Measurements from ENCODE around the gene ZNF654.
"Not testable (repeated sequence)": the region's sequence is repeated elsewhere in the genome, so short reads cannot be mapped to it uniquely, and the experiment has no call there.

ZNF654 gene

DNA sequence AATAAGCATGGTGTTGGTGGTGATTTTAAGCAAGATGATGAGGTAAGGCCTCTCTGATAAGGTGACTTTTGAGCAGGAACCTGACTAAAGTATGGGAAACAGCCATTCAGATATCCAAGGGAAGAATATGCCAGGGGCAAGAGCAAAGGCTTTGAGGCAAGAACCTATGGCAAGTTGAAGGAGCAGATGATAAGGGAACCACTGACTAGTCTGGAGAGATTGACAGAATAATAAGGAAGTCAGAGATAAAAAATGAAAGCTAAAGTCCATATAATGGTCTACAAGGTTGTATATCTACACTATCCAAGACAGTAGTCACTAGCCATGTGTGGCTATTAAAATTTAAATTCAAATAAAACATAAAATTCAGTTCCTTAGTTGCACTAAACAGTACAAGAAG, 88.2 kb downstream of the ZNF654 start:
- no peak for DNase-seq

GRCh38 chr3:88148651-88149050, 89.6 kb downstream of the ZNF654 start:
- DNase-seq, result no peak

GRCh38 chr3:88149101-88149508, 90.0 kb downstream of the ZNF654 start:
- DNase-seq, result no peak

GRCh38 chr3:88149509-88150362, 90.7 kb downstream of the ZNF654 start, which contains the start of gene C3orf38:
TSS of gene C3orf38 (plus strand) at chr3:88149959. CDS start at chr3:88150053, 94 bp downstream.
- peak; percentile 82 for DNase-seq

GRCh38 chr3:88150371-88150770, 91.3 kb downstream of the ZNF654 start:
- DNase-seq, result no peak

- DNase-seq, result no peak
Measured at GRCh38 chr3:88150806-88151205, 91.8 kb downstream of the ZNF654 start.

GRCh38 chr3:88151358-88151757, 92.3 kb downstream of the ZNF654 start:
- DNase-seq, result no peak

DNA sequence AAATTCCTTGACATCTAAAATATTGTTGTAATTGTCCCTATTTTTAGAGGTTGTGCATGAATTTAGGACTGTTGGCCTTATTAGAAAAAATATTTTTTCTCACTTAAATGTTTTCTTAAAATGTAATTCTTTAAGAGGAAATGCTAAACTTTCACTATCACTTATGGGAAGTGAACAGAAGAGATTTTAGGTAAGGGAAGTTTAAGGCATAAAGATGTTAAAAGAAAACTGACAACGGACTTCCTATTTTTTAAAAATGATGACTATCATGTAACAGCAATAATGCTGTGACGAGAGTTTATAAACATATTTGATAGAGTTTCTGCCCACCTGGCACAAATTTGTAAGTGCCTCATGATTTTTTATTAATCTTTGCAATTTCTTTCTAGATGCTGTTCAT, 93.8 kb downstream of the ZNF654 start:
- no peak for DNase-seq

DNA sequence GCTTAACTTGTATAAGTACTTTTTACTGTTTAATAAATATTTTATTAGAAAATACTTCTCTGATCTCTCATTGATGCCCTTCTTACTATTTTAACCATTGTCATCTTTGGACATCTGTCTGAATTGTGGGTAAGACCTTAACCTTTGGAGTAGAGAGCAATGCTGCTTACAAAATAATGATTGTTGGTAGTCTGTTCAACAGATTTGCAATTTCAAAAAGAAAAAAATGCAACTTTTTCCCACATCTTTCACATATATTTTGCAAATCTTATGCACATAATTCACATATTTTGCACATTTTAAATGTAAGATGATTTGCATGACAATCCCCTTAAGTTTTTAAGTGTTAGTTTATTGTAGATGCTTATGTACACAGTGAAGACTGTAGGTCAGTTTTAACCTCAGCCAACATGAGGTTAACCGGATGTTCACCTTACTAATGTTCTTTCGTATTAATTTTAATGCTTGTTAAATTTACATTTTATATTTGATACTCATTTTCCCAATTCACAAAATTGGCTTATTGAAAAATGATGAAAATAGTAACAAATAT, 107.4 kb downstream of the ZNF654 start:
- no peak for DNase-seq

GRCh38 chr3:88167173-88167572, 108.1 kb downstream of the ZNF654 start:
- no peak for DNase-seq

DNA sequence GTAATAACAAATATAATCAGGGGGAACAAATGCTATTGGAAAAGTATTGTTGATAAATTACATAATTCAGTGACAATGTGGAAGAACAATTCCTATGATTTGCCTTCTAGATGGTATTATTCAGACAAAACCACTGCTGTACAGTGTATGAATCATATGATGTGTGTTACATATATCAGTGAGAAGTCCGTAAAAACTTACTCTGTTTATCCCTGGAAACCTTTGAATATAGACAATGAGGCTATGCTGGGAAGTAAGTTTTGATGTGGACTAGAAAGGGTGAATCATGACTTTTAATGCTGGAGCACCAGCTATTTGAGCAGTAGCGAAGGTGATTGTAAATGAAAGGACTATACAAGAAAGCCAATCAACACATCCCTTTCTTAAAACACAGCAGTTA, 108.6 kb downstream of the ZNF654 start:
- DNase-seq, result no peak

DNA sequence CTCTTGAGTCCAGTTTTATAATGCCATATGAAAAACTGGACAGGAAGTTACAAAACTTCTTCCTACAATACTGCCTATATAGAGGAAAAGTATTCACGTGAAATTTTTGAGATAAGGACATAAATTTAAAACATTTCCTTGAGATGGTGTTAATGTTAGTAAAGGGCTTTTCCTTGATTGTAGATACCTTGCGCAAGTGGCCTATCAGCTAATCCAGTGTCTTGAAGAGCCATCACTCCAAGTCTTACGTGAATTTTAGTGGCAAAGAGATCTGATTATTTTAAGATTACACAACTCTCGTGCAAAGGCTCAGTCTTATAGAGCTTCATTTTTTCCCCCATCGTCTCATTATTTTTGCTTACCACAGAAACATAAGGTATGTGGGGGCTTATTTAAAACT, 109.1 kb downstream of the ZNF654 start:
- DNase-seq, result no peak

DNA sequence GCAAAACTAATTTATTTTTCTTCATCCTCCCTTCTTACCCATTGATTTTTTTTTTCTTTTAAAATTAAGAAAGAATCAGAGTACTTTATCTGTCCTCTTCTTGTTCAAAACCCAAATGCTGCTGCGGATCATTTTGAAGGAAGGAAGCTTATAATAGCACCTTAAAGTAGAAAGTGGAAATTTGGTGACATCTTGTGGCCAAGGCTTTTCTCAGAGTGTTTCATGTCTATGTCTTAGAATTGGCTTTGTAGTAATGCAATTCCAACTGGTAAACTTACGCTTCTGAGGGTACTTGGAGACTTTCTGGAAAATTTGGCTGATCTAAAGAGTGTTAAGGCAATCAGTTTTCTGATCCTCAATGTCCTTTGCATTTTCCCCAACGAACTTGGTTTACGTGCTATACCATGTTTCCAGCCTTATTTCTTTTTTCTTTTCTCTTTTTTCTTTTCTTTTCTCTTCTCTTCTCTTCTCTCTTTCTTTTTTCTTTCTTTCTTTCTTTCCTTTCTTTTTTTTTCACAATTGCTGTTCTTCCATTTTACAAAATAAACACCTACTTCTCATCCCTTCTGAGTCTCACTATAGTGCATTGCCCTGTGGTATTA, 121.4 kb downstream of the ZNF654 start:
- DNase-seq, result no peak

DNA sequence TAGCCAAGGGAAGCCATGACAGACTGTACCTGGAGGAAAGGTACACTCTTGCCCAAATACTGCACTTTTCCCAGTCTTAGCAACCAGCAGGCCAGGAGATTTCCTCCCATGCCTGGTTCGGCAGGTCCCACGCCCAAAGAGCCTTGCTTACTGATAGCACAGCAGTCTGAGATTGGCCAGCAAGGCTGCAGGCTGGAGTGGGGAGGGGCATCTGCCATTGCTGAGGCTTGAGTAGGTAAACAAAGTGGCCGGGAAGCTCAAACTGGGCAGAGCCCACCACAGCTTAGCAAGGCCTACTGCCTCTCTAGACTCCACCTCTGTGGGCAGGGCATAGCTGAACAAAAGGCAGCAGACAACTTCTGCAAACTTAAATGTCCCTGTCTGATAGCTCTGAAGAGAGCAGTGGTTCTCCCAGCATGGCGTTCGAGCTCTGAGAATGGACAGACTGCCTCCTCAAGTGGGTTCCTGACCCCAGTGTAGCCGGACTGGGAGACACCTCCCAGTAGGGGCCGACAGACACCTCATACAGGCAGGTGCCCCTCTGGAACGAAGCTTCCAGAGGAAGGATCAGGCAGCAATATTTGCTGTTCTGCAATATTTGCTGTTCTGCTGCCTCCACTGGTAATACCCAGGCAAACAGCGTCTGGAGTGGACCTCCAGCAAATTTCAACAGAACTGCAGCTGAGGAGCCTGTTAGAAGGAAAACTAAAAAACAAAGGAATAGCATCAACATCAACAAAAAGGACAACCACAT, 123.3 kb downstream of the ZNF654 start:
- DNase-seq, result not testable (repeated sequence)

DNA sequence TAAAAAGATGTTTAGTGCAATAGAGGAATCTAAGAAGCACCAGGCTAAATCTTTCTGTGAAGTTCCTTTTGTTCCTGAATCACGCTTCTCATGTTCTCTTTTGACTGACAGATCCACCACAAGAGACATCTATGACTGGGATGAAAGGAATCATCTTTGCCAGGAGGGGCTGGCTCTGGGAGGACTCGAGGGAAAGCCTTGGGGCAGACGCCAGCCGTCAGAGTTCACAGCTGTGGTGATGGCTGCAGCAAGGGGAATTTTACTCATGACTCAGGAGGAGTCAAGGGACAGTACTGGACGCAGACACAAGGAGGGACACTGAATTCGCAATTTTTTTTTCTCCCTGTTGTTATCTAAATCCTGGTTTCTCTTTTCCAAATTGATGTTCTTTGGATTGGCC, 129.4 kb downstream of the ZNF654 start:
- no peak for DNase-seq

GRCh38 chr3:88189361-88189810, 130.3 kb downstream of the ZNF654 start:
- DNase-seq, result no peak

DNA sequence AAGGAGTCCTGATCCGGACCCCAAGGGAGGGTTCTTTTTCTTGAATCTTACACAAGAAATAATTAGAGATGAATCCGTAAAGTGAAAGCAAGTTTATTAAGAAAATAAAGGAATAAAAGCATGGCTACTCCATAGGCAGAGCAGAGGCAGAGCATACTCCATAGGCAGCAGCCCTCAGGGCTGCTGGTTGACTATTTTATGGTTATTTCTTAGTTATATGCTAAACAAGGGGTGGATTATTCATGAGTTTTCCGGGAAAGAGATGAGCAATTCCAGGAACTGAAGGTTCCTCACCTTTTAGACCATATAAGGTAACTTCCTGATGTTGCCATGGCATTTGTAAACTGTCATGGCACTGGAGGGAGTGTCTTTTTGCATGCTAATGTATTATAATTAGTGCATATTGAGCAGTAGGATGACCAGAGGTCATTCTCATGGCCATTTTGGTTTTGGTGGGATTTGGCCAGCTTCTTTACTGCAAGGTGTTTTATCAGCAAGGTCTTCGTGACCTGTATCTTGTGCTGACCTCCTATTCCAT, 132.9 kb downstream of the ZNF654 start:
- DNase-seq, result no peak

GRCh38 chr3:88192631-88193030, 133.6 kb downstream of the ZNF654 start:
- DNase-seq, result no peak
